HAP-1 (cell line): Measurements from ENCODE around the gene KRTAP10-1.
A peak's percentile ranks its signal among the peaks of the same experiment; 100 is the strongest.

Experiments used
- DNase-seq, 2 experiments: peaks; one replicate each; pipeline ENCODE4 v3.0.0-alpha.2; 2016 to 2020; ENCODE audit warnings: low spot score in 2 of 2
- H3K27me3 ChIP-seq: fragments of 250-450 bp; sonication (Bioruptor Pico); 2 replicates; pipeline ENCODE4 v1.5.1; 2020; ENCODE audit warnings: low read depth, mild to moderate bottlenecking, moderate library complexity
- H3K36me3 ChIP-seq: fragments of 250-450 bp; sonication (Bioruptor Pico); replicated peaks from 2 replicates; pipeline ENCODE4 v1.5.1; 2020; ENCODE audit warnings: mild to moderate bottlenecking
- H3K4me1 ChIP-seq: fragments of 250-450 bp; sonication (Bioruptor Pico); 2 replicates; pipeline ENCODE4 v1.5.1; 2020; ENCODE audit warnings: mild to moderate bottlenecking
- H3K4me3 ChIP-seq: fragments of 250-450 bp; sonication (Bioruptor Pico); 2 replicates; pipeline ENCODE4 v1.5.1; 2020; ENCODE audit warnings: mild to moderate bottlenecking, moderate library complexity
- H3K9me3 ChIP-seq: fragments of 250-450 bp; sonication (Bioruptor Pico); 2 replicates; pipeline ENCODE4 v1.5.1; 2020; ENCODE audit warnings: mild to moderate bottlenecking, moderate library complexity
- in situ Hi-C: fragments of 300-500 bp; cut with MboI; formaldehyde crosslinking; loops from 3 replicates; pipeline ENCODE4 v1.14.3; 2020; ENCODE audit warnings: low sequenced_read_pairs, inconsistent platforms, mixed read lengths

Gene KRTAP10-1

GRCh38 chr21:44548922-44549321 lies 8.9 kb upstream of the KRTAP10-1 start:
- in situ Hi-C loops, result no loop called here
- H3K27me3 ChIP-seq, result peaks cover 7% of the 10 kb centered on the region; the same call in 1 of the 2 replicates
- no peaks in the 10 kb centered on the region for H3K9me3 ChIP-seq
- H3K4me1 ChIP-seq, result no peaks in the 10 kb centered on the region
- no peak overlapping the region for H3K4me3 ChIP-seq
- no peak for DNase-seq
- H3K36me3 ChIP-seq, result no peaks in the 10 kb centered on the region

GRCh38 chr21:44548381-44548780 lies 8.4 kb upstream of the KRTAP10-1 start:
- H3K4me1 ChIP-seq, result no peaks in the 10 kb centered on the region
- in situ Hi-C loops, result no loop called here
- no peaks in the 10 kb centered on the region for H3K36me3 ChIP-seq
- H3K4me3 ChIP-seq, result no peak overlapping the region
- H3K9me3 ChIP-seq, result no peaks in the 10 kb centered on the region
- no peak for DNase-seq
- peaks cover 4% of the 10 kb centered on the region; the same call in 1 of the 2 replicates for H3K27me3 ChIP-seq

GRCh38 chr21:44547656-44548331 lies 7.8 kb upstream of the KRTAP10-1 start:
- H3K9me3 ChIP-seq, result no peaks in the 10 kb centered on the region
- no peaks in the 10 kb centered on the region for H3K36me3 ChIP-seq
- DNase-seq, result no peak
- in situ Hi-C loops, result no loop called here
- H3K4me3 ChIP-seq, result no peak overlapping the region
- no peaks in the 10 kb centered on the region for H3K27me3 ChIP-seq
- no peaks in the 10 kb centered on the region for H3K4me1 ChIP-seq

- DNase-seq, result peak in 1 of 2 experiments; percentile 1
- Histone ChIP-seq H3K4me1 (no peaks in the 10 kb centered on the region), H3K9me3 (no peaks in the 10 kb centered on the region), H3K27me3 (no peaks in the 10 kb centered on the region), H3K36me3 (no peaks in the 10 kb centered on the region), H3K4me3 (no peak overlapping the region)
- in situ Hi-C loops, result no loop called here
Measured at GRCh38 chr21:44544566-44544965, 4.6 kb upstream of the KRTAP10-1 start.

GRCh38 chr21:44542716-44543115 lies 2.7 kb upstream of the KRTAP10-1 start:
- no peaks in the 10 kb centered on the region for H3K27me3 ChIP-seq
- no peaks in the 10 kb centered on the region for H3K36me3 ChIP-seq
- DNase-seq, result no peak
- H3K4me3 ChIP-seq, result no peak overlapping the region
- H3K4me1 ChIP-seq, result no peaks in the 10 kb centered on the region
- H3K9me3 ChIP-seq, result no peaks in the 10 kb centered on the region
- in situ Hi-C loops, result no loop called here

GRCh38 chr21:44540741-44541288 lies 820 bp upstream of the KRTAP10-1 start:
- in situ Hi-C loops, result no loop called here
- peak in 1 of 2 experiments; percentile 1 for DNase-seq
- H3K27me3 ChIP-seq, result no peaks in the 10 kb centered on the region
- H3K4me1 ChIP-seq, result no peaks in the 10 kb centered on the region
- H3K4me3 ChIP-seq, result no peak overlapping the region
- H3K9me3 ChIP-seq, result no peaks in the 10 kb centered on the region
- no peaks in the 10 kb centered on the region for H3K36me3 ChIP-seq

GRCh38 chr21:44539046-44539445 lies 949 bp downstream of the KRTAP10-1 start:
- DNase-seq, result no peak
- Histone ChIP-seq H3K27me3 (no peaks in the 10 kb centered on the region), H3K9me3 (no peaks in the 10 kb centered on the region), H3K4me3 (no peak overlapping the region), H3K36me3 (no peaks in the 10 kb centered on the region), H3K4me1 (no peaks in the 10 kb centered on the region)
- in situ Hi-C loops, result no loop called here

GRCh38 chr21:44537930-44538911 lies 1.8 kb downstream of the KRTAP10-1 start:
- no peaks in the 10 kb centered on the region for H3K36me3 ChIP-seq
- no peaks in the 10 kb centered on the region for H3K4me1 ChIP-seq
- DNase-seq, result peak in 1 of 2 experiments; percentile 4
- no peak overlapping the region for H3K4me3 ChIP-seq
- H3K27me3 ChIP-seq, result no peaks in the 10 kb centered on the region
- no peaks in the 10 kb centered on the region for H3K9me3 ChIP-seq
- in situ Hi-C loops, result no loop called here

GRCh38 chr21:44535963-44536362 lies 4.0 kb downstream of the KRTAP10-1 start:
- no peak overlapping the region for H3K4me3 ChIP-seq

GRCh38 chr21:44534688-44535087 lies 5.3 kb downstream of the KRTAP10-1 start:
- no peak for DNase-seq
- Histone ChIP-seq H3K9me3 (no peaks in the 10 kb centered on the region), H3K27me3 (no peaks in the 10 kb centered on the region), H3K36me3 (no peaks in the 10 kb centered on the region), H3K4me1 (no peaks in the 10 kb centered on the region), H3K4me3 (no peak overlapping the region)
- in situ Hi-C loops, result no loop called here

More at GRCh38 chr21:44535963-44536362, 4.0 kb downstream of the KRTAP10-1 start:
- Histone ChIP-seq H3K36me3 (no peaks in the 10 kb centered on the region), H3K27me3 (no peaks in the 10 kb centered on the region), H3K4me1 (no peaks in the 10 kb centered on the region), H3K9me3 (no peaks in the 10 kb centered on the region)
- in situ Hi-C loops, result no loop called here
- no peak for DNase-seq

- no peak for DNase-seq
- in situ Hi-C loops, result no loop called here
- H3K27me3 ChIP-seq, result no peaks in the 10 kb centered on the region
Measured at GRCh38 chr21:44533891-44534627, 5.9 kb downstream of the KRTAP10-1 start.

GRCh38 chr21:44533121-44533890 lies 6.7 kb downstream of the KRTAP10-1 start:
- in situ Hi-C loops, result no loop called here
- DNase-seq, result no peak

More at GRCh38 chr21:44533891-44534627, 5.9 kb downstream of the KRTAP10-1 start:
- no peak overlapping the region for H3K4me3 ChIP-seq
- no peaks in the 10 kb centered on the region for H3K4me1 ChIP-seq
- H3K36me3 ChIP-seq, result no peaks in the 10 kb centered on the region
- no peaks in the 10 kb centered on the region for H3K9me3 ChIP-seq

GRCh38 chr21:44532712-44533111 lies 7.3 kb downstream of the KRTAP10-1 start:
- no peak overlapping the region for H3K4me3 ChIP-seq
- H3K36me3 ChIP-seq, result no peaks in the 10 kb centered on the region
- no peaks in the 10 kb centered on the region for H3K9me3 ChIP-seq
- H3K4me1 ChIP-seq, result no peaks in the 10 kb centered on the region
- DNase-seq, result no peak
- no peaks in the 10 kb centered on the region for H3K27me3 ChIP-seq
- in situ Hi-C loops, result no loop called here

More at GRCh38 chr21:44533121-44533890, 6.7 kb downstream of the KRTAP10-1 start:
- no peaks in the 10 kb centered on the region for H3K27me3 ChIP-seq
- H3K4me1 ChIP-seq, result no peaks in the 10 kb centered on the region
- H3K9me3 ChIP-seq, result no peaks in the 10 kb centered on the region
- no peaks in the 10 kb centered on the region for H3K36me3 ChIP-seq
- no peak overlapping the region for H3K4me3 ChIP-seq
